Measurements from ENCODE around the gene EDNRA.

EDNRA gene

DNA sequence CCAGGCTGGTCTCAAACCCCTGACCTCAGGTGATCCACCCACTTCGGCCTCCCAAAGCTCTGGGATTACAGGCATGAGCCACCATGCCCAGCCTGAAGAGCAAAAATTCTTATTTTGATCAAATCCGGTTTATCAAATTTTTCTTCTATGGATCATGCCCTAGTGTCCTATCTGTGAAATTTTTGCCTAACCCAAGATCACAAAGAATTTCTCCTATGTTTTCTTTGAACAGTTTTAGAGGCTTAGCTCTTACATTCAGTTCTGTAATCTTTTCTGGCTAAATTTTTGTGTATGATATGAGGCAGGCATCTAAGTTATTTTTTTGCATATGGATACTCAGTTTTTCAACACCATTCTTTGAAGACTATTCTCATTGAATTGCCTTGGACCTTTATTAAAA is 27.4 kb downstream of the EDNRA start:
- no peak for DNase-seq

DNA sequence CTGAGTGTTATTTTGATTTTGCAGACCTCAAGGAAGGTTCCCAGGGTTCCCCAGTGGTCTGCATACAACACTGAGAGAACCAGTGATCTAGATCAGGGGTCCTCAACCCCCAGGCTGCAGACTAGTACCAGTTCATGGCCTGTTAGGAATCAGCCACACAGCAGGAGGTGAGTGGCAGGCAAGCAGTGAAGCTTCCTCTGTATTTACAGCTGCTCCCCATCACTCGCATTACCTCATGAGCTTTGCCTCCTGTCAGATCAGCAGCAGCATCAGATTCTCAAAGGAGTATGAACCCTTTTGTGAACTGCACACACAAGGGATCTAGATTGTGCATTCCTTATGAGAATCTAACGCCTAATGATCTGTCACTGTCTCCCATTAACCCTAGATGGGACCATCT is 28.5 kb downstream of the EDNRA start:
- no peak for DNase-seq

DNA sequence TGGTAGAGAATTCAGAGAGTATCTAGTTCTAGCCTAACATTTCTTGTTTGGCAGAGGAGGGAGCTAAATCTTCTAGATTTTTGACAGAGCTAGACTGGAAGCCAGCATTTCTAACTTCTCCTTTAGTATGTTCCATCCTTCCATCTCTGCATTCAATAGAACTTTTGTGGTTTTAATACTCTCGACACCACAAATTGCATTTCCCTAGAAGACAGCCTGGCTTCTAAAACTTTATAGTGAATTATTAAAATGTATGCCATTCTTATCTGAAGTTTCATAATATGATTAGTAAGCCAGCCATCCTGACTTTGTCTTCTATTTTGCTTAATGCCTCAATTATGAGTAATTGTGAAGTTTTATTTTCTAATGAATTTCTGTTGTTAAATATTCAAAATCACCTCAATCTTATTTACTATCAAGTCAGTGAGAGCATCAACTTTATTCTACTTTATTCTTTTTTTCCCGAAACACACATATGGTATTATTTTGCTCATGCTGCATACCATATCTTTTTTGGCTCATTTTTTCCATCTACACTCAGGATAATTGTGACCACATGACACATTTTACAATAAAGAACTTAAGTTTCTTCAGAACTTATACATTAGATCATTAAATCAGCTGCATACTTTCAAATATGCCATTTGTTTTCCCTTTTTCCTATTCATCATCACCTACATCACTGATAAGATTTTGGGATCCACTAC is 30.2 kb downstream of the EDNRA start:
- DNase-seq: no peak

DNA sequence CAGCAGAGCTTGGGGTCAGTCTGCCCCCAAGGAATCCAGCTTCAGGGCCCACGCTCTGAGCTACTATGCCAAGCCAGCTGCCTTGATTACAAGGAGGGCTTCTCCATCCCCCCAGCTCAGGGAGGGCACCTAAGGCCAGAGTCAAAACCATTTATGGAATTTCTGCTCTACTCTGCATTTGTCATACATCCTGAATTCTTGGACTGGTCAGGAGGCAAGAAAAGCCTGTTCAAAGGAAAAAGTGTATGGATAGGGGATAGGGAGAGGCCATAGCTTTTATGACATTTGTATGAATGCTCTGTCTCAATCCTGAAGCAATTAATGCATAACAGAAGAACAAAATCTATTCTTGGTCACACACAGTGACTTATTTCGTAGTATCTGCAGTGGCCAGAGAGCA is 32.2 kb downstream of the EDNRA start:
- DNase-seq: no peak

DNA sequence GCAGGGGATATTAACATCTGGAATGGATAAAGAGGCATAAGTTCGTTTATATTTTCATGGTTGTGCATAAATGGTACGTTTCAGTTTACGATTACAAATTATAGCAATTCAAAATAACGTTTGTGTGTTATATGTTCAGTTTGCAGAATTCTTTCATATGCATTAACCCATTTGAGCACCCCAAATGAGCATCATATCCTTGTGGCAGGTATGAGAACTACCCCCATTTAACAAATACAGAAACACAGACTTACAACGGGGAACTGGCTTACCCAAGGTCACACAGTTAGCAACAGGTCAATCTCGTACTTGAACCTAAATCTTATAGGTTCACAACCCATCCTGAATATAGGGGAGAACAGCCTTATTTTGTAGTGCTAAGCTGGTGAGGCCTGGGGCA is 33.1 kb downstream of the EDNRA start:
- no peak for DNase-seq

DNA sequence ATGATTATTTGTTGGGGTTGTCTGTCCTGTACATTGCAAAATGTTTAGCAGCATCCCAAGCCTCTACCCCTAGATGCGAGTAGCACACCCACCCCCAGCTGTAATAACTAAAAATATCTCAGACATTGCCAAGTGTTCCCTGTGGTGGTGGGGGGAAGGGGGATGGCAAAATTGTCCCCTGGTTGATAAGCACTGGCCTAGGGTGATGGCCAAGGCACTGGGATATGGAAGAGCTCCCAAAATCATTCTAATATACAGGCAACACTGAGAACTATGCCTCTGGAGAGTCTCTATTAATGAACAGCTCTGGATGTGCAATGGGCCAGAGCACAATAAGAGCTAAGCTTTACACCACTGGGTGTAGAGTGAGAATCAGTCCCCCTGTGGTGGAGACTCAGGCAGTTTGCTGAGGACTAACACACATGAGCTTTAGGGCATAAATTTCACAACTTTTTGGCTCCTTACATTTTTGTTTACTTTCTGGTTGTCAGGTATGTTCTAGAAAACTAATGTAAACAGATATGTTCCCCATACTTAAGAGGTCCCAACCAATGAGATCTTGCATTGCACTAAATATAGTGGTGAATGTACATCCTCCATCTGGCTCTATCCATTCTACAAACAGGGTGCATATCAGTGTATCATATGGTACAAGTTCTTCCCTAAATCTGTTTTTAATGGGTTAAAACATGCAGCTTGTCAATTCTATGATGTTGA is 34.5 kb downstream of the EDNRA start:
- DNase-seq: no peak

DNA sequence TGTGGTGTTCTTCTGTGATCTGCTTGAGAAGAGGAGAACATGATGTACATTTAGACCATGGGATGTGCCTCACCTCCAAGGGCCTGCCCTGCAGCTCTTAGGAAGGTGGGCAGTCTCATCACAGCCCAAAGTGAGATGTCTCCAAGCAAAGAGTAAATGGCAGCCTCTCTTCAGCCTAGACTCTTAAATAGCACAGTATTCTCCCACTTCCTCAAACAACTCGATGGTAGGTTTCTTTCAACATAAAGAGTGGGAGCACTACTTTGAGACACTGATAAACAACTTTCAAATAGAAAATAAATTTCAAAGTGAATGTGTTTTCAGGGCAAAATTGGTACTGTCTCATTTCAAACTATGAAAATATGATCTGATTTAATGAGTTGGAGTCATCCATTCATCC is 35.2 kb downstream of the EDNRA start:
- no peak for DNase-seq

DNA sequence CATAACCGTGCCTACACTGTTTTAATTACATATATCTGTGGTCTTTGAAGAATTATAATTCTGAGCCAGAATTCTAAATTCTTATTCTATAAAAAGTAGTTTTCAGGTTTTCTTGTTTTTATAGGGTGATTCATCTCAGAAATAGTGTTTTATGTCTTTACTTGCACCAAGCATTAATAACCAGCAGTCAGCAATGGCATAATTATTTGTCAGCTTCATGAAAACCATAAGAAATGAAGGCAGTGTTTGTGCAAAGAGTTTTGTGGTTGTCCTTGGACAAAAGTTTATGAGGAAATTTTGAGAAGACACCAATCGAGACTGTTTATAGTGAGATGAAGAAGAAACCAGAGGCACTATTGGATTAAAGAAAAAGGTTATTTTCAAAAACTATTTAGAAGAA is 37.2 kb downstream of the EDNRA start:
- DNase-seq: no peak

DNA sequence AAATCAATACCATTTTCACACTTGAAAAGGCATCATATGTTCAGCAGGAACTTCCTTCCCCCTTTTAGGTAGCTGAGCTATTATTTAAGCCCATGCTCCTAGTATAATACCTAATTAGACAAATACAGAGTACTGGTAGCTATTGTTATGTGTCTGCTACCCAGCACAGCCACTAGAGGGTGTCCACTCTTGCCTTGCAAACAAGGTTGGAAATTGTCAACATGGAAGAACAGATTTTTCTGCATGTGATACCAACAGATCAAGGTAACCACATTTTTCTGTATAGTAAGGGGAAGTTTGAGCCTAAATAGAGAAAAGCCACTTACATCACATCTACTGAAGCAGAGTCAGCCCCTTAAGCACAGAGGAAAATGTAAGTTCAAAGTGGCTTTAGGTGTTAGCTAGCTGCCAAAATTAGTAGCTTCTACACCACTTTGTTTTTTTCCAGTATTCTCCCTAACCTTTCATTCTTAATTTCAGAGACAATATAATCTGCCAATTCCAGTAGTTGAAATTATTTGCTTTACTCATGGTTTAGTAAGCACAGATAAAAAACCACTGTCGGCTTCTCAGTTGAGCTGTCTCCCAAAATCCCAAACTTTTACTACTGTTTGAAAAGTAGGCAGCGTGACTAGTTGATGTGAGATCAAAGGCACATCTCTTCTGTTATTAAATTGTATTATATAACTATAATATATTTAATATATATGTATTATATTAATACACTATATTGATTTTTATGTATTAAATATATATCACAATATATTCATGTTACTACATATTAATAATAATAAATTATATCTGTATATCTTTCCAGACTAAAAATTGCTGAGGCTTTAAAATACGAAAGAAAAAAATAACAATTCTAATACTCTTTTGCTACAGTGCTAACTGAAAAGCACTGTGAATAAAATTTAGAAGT is 38.2 kb downstream of the EDNRA start:
- peak; percentile 10 for DNase-seq

DNA sequence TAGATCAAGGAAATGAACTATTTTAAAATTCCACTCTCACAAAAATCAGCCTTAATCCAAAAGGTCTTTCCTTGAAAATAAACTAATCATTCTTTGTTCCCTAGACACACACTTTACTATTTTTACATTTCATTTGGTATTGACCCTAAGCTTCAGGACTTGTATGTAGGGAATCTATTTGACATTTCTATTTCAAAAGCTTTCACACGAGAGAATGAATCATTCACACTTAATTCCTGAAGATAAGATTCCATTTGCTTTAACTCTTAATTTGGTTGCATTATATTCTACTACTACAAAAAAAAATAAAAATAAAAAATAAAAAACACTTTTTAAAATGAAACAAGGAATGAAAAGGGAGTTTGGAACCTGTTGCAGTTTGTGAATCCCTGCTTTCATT is 43.7 kb downstream of the EDNRA start:
- no peak for DNase-seq

DNA sequence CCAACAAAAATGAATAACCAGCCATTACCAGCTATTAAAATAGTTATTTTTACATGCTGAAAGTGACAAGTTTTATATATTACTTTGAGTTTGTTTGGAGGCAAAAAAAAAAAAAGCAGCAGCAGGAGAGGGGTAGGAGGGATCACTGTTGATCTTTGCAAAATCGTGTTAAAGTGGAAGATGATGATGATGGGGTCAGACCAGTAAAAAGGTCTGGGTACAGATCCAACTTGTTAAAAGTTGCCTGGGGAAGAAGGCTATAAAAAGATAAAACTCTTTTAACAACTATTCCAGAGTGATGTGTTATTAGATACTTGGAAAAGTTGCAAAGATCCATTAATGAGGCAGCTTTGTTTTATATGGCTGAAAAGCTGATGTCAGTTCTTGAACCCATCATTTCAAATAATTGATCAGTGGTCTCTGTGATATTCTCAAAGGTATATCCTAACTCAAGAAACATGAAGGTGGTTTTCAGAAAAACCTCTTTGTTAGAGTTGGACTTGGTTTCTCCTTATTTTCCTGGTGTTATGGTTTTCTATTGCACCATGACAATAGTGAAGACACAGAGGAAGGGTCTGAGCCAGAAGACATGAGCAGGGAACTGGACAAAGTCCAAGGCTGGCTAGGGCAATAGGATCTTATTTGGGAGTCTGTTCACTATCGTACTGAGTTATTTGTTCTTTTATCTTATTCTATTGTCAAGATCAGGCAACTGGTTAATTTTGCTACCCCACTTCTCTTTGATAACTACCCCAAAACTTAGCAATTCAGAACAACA is 44.8 kb downstream of the EDNRA start:
- no peak for DNase-seq

DNA sequence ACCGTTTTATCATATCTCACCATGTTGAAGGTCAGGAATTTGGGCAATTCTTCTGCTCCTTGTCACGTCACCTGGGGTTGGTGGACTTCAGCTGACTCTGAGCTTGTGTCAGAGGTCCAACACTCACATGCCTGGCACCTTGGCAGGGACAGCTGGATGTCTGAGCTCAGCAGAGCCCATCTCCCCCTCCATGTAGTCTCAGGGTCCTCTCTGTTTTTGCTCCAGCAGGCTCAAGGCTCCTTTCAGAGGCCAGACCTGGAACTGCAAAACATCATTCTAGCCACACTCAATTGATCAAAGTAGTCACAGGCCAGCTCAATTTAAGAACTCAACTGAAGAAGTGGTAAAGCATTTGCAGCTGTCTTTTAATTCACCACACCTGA is 45.4 kb downstream of the EDNRA start:
- DNase-seq: no peak

DNA sequence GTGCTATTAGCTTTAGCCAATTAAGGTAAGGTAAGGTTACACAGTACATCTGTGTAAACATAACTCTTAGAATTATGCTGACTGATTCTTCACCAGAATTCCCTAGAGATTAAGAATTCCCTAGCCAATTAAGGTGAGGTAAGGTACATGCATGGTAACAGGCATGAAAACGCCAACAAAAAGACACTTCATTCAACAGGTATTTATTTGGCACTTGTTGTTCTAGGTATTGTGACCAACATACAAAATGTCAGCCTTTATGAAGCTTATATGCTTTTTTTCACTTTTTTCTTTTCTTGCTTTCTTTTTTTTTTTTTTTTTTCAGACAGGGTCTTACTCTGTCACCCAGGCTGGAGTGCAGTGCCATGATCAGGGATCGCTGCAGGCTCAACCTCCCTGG is 47.2 kb downstream of the EDNRA start:
- DNase-seq: no peak

DNA sequence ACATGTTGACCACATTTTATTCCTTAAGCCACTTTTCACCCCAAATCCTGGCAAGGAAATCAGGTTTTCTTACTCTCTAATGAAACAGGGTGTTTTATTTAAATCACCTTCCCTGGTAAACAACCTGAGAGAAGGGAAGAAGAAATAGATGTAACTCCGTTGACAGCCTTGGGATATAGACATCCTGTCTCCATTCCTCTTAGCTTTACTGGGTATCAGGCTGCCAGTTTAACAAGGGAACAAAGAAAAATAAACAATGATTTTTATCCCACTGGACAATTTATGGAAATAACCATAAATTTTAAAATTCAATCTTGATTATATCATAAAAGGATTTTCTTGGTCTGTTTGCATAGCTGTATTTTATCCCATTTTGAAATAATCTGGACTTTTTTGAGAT is 49.2 kb downstream of the EDNRA start:
- DNase-seq: no peak

DNA sequence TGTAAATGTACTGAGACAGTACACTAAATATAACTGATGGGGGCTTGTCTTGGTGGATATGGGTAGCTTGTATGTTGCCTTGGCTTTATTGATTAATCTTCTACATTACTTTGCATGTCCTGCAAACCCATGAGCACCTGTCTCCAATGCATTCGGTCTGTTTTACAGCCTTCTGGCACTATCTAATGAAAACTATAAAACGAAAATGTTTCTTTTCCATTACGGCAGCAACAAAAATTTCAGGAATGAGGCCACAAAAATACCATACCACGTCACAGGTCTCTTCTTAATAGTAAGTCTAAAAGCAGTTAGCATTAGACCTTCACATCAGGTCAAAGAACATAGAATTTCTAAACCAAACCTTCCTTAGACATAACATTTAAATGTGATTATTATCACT is 49.8 kb downstream of the EDNRA start:
- no peak for DNase-seq

DNA sequence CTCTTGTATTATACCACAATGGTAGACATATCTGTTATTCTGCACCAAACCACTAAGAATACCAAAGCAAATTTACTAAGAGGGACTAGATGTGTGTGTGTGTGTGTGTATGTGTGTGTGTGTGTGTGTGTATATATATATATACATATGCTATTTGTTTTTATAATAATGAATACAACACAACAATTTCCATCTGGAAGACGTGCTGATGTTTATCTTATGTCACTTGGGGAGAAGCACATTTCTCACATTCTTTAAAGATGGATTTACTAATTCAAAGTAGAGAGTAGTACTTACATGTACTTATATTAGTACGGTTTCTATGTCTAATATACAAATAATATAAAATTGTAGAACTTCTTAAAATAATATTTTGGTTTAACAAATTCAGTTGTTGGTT is 52.0 kb downstream of the EDNRA start:
- no peak for DNase-seq

DNA sequence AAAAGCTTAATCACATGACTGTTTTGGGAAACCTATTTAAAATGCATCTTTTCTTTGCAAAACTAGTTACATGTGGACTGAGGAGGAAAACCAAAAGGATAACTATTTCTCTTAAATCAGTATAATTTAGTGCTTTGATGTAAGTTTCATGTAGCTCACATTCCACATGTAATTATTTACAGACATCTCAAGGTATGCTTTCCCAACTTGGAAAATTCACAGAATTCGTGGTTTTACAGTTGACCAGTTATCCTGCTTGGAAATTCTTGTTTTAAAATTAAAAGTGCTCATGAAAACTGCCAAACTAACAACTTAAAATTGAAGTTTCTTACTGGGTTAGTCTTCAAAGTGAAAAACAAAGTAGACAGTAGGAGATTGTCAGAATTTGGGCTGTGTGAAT is 52.4 kb downstream of the EDNRA start:
- no peak for DNase-seq

DNA sequence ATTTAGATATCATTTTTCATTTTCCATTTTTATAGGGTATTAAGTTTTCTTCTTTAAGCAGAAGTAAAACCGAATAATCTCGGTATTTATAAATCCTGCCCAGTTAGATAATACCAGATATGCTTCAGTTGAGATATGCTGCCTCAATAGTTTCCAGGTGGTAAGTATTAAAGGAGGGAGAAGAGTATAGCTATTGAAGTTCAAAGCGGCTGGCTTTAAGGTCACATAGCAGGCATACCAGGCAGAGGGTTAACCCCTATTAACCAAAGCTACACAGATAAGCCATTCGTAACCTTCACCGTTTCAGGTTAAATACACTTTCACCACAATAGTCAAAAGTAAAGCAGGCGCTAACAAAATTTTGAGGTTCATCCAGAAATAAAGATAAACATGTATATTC is 54.2 kb downstream of the EDNRA start:
- DNase-seq: no peak

DNA sequence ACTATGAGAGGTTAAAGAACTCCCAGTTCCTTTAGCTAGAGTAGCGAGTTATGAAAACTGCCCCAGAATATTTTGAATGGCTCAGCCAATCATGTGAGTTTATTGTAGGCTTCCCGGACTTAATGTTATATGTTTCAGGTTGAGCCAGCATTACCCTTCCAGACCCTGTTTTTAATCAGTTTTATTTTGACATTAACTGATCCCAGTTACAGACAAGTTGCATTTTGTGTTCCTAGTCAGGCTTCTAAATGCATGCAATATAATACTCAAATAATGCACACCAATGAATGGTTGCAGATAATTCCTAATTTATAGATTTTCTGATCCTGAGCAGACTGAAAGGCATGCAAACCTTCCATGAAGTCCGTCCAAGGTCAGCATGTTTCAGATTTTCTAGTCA is 57.8 kb downstream of the EDNRA start:
- no peak for DNase-seq

DNA sequence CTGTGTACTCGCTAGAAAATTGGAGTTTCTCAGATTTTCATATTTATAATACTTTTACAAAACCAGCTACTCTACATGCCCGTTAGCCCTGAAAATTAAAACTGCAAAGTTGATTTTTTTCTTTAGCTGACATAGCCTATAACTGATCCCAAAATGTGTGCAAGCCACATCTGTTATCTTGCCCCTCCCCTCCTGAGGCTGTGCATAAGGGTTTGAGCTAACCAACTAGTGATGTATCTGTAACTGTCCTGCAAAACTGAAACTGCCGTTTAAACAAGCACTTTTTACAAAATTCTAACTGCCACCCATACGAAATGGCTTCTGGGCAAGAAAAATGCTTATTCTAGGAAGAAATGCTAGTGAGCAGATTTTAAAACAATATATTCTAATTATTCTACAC is 59.1 kb downstream of the EDNRA start:
- no peak for DNase-seq

DNA sequence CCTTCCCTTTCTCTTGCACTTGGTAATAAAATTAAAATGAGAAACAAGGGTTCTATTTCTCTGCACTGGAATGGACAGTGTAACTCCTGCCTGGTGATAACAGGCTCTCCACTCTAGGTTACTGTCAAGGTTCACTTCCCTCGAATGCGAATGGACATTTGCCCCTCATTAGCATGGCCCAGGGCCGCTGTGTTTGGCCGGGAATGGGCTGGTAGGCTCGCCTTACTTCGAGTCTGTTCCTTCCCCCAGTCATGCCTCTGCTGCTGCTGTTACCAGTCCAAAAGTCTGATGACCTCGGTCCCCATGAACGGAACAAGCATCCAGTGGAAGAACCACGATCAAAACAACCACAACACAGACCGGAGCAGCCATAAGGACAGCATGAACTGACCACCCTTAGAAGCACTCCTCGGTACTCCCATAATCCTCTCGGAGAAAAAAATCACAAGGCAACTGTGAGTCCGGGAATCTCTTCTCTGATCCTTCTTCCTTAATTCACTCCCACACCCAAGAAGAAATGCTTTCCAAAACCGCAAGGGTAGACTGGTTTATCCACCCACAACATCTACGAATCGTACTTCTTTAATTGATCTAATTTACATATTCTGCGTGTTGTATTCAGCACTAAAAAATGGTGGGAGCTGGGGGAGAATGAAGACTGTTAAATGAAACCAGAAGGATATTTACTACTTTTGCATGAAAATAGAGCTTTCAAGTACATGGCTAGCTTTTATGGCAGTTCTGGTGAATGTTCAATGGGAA is 61.5 kb downstream of the EDNRA start:
- no peak for DNase-seq

DNA sequence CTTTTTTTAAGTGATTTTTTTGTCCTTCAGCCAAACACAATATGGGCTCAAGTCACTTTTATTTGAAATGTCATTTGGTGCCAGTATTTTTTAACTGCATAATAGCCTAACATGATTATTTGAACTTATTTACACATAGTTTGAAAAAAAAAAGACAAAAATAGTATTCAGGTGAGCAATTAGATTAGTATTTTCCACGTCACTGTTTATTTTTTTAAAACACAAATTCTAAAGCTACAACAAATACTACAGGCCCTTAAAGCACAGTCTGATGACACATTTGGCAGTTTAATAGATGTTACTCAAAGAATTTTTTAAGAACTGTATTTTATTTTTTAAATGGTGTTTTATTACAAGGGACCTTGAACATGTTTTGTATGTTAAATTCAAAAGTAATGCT is 62.1 kb downstream of the EDNRA start:
- DNase-seq: no peak
